Measurements from ENCODE around the gene GP2. TPM values are rescaled to one million over a fixed set of nuclear protein-coding genes. Genes with fewer than 3 reads are reported as not detected.

Gene GP2
- polyA plus RNA-seq, 1 experiment, result not detected

GRCh38 chr16:20359997-20360396 lies 32.7 kb upstream of the GP2 start:
- no peak for TF ChIP-seq CTCF (IDR thresholded peaks at IDR 0.05; ENCODE audit: insufficient read depth, low read depth, low read length)
- no peak for DNase-seq (ENCODE audit: low read depth)
- no peak overlapping the region for H3K4me3 ChIP-seq (ENCODE audit: low read depth, low read length)
- H3K27me3 ChIP-seq (ENCODE audit: control insufficient read depth, insufficient read depth, low read length), result no peaks in the 10 kb centered on the region
- ChIA-PET CTCF (interaction anchor here (1.2 kb wide), 1 partner anchor 26 kb away, joined by 3 read pairs; no protein-coding TSS in a partner anchor), POLR2A (no interaction called here)
- no peaks in the 10 kb centered on the region for H3K36me3 ChIP-seq (ENCODE audit: control insufficient read depth, insufficient read depth, low read length)

GRCh38 chr16:20355114-20355782 lies 27.9 kb upstream of the GP2 start:
- no peak for DNase-seq (ENCODE audit: low read depth)
- no peak overlapping the region for H3K4me3 ChIP-seq (ENCODE audit: low read depth, low read length)
- H3K27me3 ChIP-seq (ENCODE audit: control insufficient read depth, insufficient read depth, low read length), result no peaks in the 10 kb centered on the region
- no peak for TF ChIP-seq CTCF (IDR thresholded peaks at IDR 0.05; ENCODE audit: insufficient read depth, low read depth, low read length)
- CTCF ChIA-PET, result no interaction called here
- no peaks in the 10 kb centered on the region for H3K36me3 ChIP-seq (ENCODE audit: control insufficient read depth, insufficient read depth, low read length)
- POLR2A ChIA-PET, result no interaction called here

GRCh38 chr16:20353379-20353778 lies 26.1 kb upstream of the GP2 start:
- no peak for DNase-seq (ENCODE audit: low read depth)
- TF ChIP-seq CTCF (IDR thresholded peaks at IDR 0.05; ENCODE audit: insufficient read depth, low read depth, low read length), result no peak
- CTCF ChIA-PET, result no interaction called here
- Histone ChIP-seq H3K4me3 (ENCODE audit: low read depth, low read length) (no peak overlapping the region), H3K27me3 (ENCODE audit: control insufficient read depth, insufficient read depth, low read length) (no peaks in the 10 kb centered on the region), H3K36me3 (ENCODE audit: control insufficient read depth, insufficient read depth, low read length) (no peaks in the 10 kb centered on the region)
- POLR2A ChIA-PET, result no interaction called here

- CTCF ChIA-PET, result no interaction called here
- TF ChIP-seq CTCF (IDR thresholded peaks at IDR 0.05; ENCODE audit: insufficient read depth, low read depth, low read length), result no peak
- no peak for DNase-seq (ENCODE audit: low read depth)
- no peak within 1 kb of the TSS for H3K4me3 ChIP-seq (ENCODE audit: low read depth, low read length)
- POLR2A ChIA-PET, result no interaction called here
- no peaks in the 10 kb centered on the region for H3K27me3 ChIP-seq (ENCODE audit: control insufficient read depth, insufficient read depth, low read length)
- H3K36me3 ChIP-seq (ENCODE audit: control insufficient read depth, insufficient read depth, low read length), result no peaks in the 10 kb centered on the region
Observed at GRCh38 chr16:20352615-20353014, 25.3 kb upstream of the GP2 start, which contains the start of gene UMOD. TSS of gene UMOD (minus strand) at chr16:20352715. CDS start at chr16:20350737, 1,978 bp downstream.

GRCh38 chr16:20349615-20350014 lies 22.3 kb upstream of the GP2 start:
- no peak for TF ChIP-seq CTCF (IDR thresholded peaks at IDR 0.05; ENCODE audit: insufficient read depth, low read depth, low read length)
- Histone ChIP-seq H3K27me3 (ENCODE audit: control insufficient read depth, insufficient read depth, low read length) (no peaks in the 10 kb centered on the region), H3K36me3 (ENCODE audit: control insufficient read depth, insufficient read depth, low read length) (no peaks in the 10 kb centered on the region), H3K4me3 (ENCODE audit: low read depth, low read length) (no peak overlapping the region)
- POLR2A ChIA-PET, result interaction anchor here (0.6 kb wide), 1 partner anchor 16 kb away, joined by 9 read pairs; no protein-coding TSS in a partner anchor
- no peak for DNase-seq (ENCODE audit: low read depth)
- CTCF ChIA-PET, result interaction anchor here (0.8 kb wide), 1 partner anchor 36 kb away, joined by 3 read pairs; no protein-coding TSS in a partner anchor

All from BJ (cell line).